GM12875 (cell line): ENCODE measurements around the gene NOX5.

Experiments
- H3K4me3 ChIP-seq: one replicate; pipeline ENCODE4 v1.5.1; 2011; ENCODE audit warnings: low read depth, low read length, control low read depth
- TF ChIP-seq, protein P1 (sequence below): IDR thresholded peaks from 2 replicates; pipeline ENCODE4 v1.5.1; 2011; ENCODE audit warnings: low read depth, mild to moderate bottlenecking, control low read depth, inconsistent platforms, low read length, moderate library complexity, borderline replicate concordance; ENCODE audit not compliant: insufficient read depth

NOX5 gene

GRCh38 chr15:69098771-69099170 lies 84.3 kb downstream of the NOX5 start:
- TF ChIP-seq, protein P1, sequence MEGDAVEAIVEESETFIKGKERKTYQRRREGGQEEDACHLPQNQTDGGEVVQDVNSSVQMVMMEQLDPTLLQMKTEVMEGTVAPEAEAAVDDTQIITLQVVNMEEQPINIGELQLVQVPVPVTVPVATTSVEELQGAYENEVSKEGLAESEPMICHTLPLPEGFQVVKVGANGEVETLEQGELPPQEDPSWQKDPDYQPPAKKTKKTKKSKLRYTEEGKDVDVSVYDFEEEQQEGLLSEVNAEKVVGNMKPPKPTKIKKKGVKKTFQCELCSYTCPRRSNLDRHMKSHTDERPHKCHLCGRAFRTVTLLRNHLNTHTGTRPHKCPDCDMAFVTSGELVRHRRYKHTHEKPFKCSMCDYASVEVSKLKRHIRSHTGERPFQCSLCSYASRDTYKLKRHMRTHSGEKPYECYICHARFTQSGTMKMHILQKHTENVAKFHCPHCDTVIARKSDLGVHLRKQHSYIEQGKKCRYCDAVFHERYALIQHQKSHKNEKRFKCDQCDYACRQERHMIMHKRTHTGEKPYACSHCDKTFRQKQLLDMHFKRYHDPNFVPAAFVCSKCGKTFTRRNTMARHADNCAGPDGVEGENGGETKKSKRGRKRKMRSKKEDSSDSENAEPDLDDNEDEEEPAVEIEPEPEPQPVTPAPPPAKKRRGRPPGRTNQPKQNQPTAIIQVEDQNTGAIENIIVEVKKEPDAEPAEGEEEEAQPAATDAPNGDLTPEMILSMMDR: no peak

DNA sequence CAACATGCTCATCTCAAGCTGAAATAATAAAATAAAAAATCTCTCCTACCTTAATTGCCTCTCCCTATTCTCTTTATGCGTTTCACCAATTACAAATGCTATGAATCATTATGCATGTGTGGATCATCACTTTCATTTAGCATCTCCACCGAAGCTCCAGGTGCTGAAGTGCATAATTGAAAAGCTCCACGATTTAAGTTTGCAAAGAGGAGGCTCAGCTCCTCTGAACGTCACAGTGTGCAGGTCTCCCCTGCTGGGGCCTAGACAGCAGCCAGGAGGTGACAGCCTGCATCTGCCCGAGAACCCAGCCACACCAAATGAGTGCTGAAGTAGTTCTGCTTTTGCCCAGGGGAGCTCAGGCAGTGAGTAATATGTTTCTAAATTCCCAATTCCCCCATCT lies 85.4 kb downstream of the NOX5 start:
- no peak overlapping the region for H3K4me3 ChIP-seq
- TF ChIP-seq, protein P1: no peak

More at GRCh38 chr15:69098771-69099170, 84.3 kb downstream of the NOX5 start:
- H3K4me3 ChIP-seq: no peak overlapping the region

- no peak overlapping the region for H3K4me3 ChIP-seq
- TF ChIP-seq, protein P1: no peak
These were observed 86.3 kb downstream of the NOX5 start for GRCh38 chr15:69100821-69101220.

DNA sequence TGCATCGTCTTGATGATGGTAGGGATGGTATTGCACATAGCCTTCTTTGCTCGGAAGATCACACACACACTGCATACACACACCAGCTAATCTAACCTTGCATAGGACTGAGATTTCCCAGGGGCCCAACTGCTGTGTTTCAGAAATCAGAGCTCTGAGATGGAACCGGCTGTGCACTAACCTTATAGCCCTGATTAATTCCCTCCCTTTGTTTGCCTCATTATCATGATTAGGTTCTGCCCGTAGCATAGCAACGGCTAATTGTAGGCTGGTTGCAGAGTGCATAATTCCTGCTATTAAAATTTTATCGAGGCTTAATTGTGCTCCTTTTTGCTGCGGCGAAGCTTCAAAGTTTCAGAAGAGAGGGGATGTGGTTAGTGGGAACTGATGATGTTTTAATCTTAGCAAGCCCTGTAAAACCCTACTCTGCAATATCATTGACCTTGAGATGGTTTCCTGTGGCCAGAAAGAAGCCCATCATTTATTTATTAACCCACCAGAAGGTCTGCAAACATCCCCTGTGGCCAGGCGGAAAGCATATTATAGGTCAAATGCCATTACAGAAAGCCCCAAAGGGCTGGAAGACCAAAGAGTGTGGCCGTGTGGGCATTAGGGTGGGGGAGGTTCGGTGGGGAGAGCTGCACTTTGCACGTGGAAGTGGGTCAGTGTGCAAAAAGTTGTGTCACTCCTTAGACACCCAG lies 89.7 kb downstream of the NOX5 start:
- no peak overlapping the region for H3K4me3 ChIP-seq
- TF ChIP-seq, protein P1: no peak

- TF ChIP-seq, protein P1: no peak
- no peak overlapping the region for H3K4me3 ChIP-seq
These were observed 91.0 kb downstream of the NOX5 start for GRCh38 chr15:69105451-69105985.

- no peak overlapping the region for H3K4me3 ChIP-seq
- TF ChIP-seq, protein P1: no peak
These were observed 92.6 kb downstream of the NOX5 start for GRCh38 chr15:69107025-69107620.
